H1 (cell line): ENCODE results near the gene PCBP2. TPM values are rescaled to one million over a fixed set of nuclear protein-coding genes. Genes with fewer than 3 reads are reported as not detected.

Experiments used
- CBX5 ChIP-seq: fragments of 300-800, 300-1000 bp; sonication (generic); IDR thresholded peaks from 2 replicates; pipeline ENCODE4 v1.7.1; 2016; ENCODE audit warnings: antibody characterized with exemption, low read length, low read depth
- CHD1 ChIP-seq: IDR thresholded peaks from 2 replicates; pipeline ENCODE4 v1.6.1; 2012; ENCODE audit warnings: low read depth, low read length, improper control_type of control experiment
- CHD7 ChIP-seq: fragments of 300-600 bp; sonication (generic); IDR thresholded peaks from 2 replicates; pipeline ENCODE4 v1.7.1; 2012; ENCODE audit warnings: low read length, moderate library complexity, mild to moderate bottlenecking, inconsistent platforms; ENCODE audit not compliant: insufficient replicate concordance
- CREB1 ChIP-seq: IDR thresholded peaks from 2 replicates; pipeline ENCODE4 v1.6.1; 2012; ENCODE audit warnings: inconsistent platforms
- CTCF ChIP-seq, 3 experiments: IDR thresholded peaks; 1 replicate in 2 of 3; 2 replicates in 1 of 3; pipeline versions ENCODE4 v1.5.1 to v1.6.1; 2011; ENCODE audit warnings: low read length in 3 of 3, mild to moderate bottlenecking in 3 of 3, inconsistent platforms in 2 of 3, low read depth in 1 of 3, moderate library complexity in 1 of 3; ENCODE audit not compliant: insufficient read depth in 1 of 3; ENCODE audit errors: control extremely low read depth in 1 of 3
- HDAC6 ChIP-seq: IDR thresholded peaks from one replicate; pipeline ENCODE4 v1.7.1; 2012; ENCODE audit warnings: low read depth, mild to moderate bottlenecking, inconsistent platforms, low read length, moderate library complexity
- KDM5A ChIP-seq: fragments of 200-600 bp; IDR thresholded peaks from 2 replicates; pipeline ENCODE4 v1.7.1; 2012; ENCODE audit warnings: mild to moderate bottlenecking, low read length, inconsistent platforms, mixed read lengths
- RNF2 ChIP-seq: fragments of 200-900, 300-1000 bp; sonication (generic); IDR thresholded peaks from 2 replicates; pipeline ENCODE4 v1.7.1; 2016; ENCODE audit warnings: borderline replicate concordance, low read depth, mild to moderate bottlenecking, antibody characterized with exemption, low read length; ENCODE audit not compliant: poor library complexity, severe bottlenecking; ENCODE audit errors: missing control alignments
- SIX5 ChIP-seq: IDR thresholded peaks from 2 replicates; pipeline ENCODE4 v1.6.1; 2011; ENCODE audit warnings: mild to moderate bottlenecking, low read depth, low read length
- SRF ChIP-seq: IDR thresholded peaks from 2 replicates; pipeline ENCODE4 v1.6.1; 2011; ENCODE audit warnings: mild to moderate bottlenecking, low read depth, low read length, moderate library complexity
- polyA plus RNA-seq, 7 experiments: library from polyadenylated mRNA; depleted of rRNA in 3 of 7; stranded (reverse) in 5 of 7; unstranded in 2 of 7; fragments of >200 nt in 5 of 7; fragments of 200-250 nt in 2 of 7; gene quantifications; 1 replicate in 5 of 7; 2 replicates in 1 of 7; 4 replicates in 1 of 7; pipeline versions ENCODE4 v1.2.1 to v1.2.3, GENCODE V29; 2011 to 2013; ENCODE audit warnings: missing spikeins in 2 of 7, mixed read lengths in 2 of 7
- total RNA-seq: library from RNA; stranded (reverse); fragmentation: NEBNext Ultra II Directional; extraction: Animal tissue kit (Norgen Biotek cat#: 25700); gene quantifications from 2 replicates; pipeline ENCODE4 v1.2.1, GENCODE V29; 2021

Gene PCBP2
- total and polyA plus RNA-seq, 2 of the 8 experiments (the other 6 are each of a cell fraction or from before 2014, with no cell fraction given) = 470 to 1,123 TPM

DNA sequence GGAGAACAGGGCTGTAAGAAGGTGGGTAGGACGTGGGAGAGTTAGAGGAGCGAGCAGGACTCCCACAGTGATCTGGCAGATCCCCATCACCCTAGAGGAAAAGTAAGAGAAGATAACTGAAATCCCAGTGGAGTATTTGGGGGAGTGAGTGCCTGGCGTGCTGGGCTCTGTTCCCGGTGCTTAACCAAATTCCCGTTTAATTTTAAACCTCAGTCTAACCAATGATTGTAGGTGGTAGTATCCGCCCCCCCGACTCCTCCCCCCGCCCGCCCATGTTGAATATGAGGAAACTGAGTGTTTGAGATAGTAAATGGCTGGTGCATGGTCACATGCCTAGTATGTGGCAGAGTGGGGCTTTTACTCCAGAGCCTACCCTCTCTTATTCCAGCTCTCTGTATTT, 50.4 kb downstream of the PCBP2 start (continued):
- no peak for TF ChIP-seq CTCF (IDR thresholded peaks at IDR 0.05; ENCODE audit: control extremely low read depth in 1 of 3, insufficient read depth in 1 of 3, low read depth in 1 of 3, low read length in 3 of 3)
- TF ChIP-seq SRF = no peak
- no peak for TF ChIP-seq HDAC6
- no peak for TF ChIP-seq CHD7
- no peak for TF ChIP-seq KDM5A
- TF ChIP-seq CHD1 = no peak
- no peak for TF ChIP-seq CBX5
- TF ChIP-seq CREB1 = no peak
- TF ChIP-seq SIX5 = no peak
- TF ChIP-seq RNF2 = no peak
